HG02763 (cell line): ENCODE measurements around the gene NOP9.

Experiments used
- ATAC-seq: cut with Tn5 transposase; IDR thresholded peaks from one replicate; pipeline ENCODE4 v1.9.1; 2021; ENCODE audit warnings: mild to moderate bottlenecking, moderate library complexity; ENCODE audit not compliant: unreplicated experiment

Gene NOP9

GRCh38 chr14:24307575-24308341 is 8.1 kb downstream of the NOP9 start, which contains the start of gene CIDEB:
Gene CIDEB, minus strand, starts transcription at chr14:24307977. Its CDS starts 119 bp downstream, at chr14:24307858.
- no peak for ATAC-seq

DNA sequence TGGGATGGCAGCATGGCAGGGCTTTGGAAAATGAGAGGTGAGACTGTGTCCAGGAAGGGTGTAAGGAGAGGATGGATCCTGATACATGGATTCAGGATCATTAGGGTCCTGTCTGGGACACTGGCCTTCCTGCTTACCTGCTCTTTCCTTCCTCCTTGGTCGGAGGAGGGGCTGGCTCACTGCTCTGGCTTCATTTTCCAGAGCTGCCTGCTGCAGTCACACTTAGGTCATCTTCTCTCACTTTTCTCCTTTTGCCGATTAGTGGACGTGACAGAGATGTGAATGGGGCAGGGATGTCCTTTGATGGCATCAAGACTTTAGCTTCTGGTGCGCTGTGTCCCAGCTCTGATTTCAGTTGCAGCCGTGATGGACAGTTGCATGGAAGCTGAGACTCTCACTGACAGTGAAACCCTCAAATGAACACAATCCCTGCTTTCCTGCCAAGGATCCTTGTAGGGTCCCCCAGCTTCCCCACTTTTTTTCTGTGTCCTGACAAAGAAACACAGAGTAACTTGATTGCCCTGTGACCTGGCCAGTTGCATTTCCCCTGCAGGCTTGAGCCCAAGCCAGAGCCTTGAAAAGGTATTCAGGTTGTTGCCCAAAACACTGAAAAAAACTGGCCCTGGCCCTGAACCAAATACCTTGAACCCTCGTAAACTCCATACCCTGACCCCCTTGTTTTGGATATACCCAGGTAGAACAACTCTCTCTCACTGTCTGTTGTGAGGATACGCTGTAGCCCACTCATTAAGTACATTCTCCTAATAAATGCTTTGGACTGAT is 8.9 kb downstream of the NOP9 start:
- no peak for ATAC-seq

- ATAC-seq: no peak
Measured at GRCh38 chr14:24309538-24310264, 10.1 kb downstream of the NOP9 start, which contains the start of gene LTB4R2. Gene LTB4R2, plus strand, starts transcription at chr14:24310140. Its CDS starts 525 bp downstream, at chr14:24310665.

- ATAC-seq: no peak
Measured at GRCh38 chr14:24310265-24310645, 10.6 kb downstream of the NOP9 start.

- peak; percentile 56 for ATAC-seq
Measured at GRCh38 chr14:24310646-24311604, 11.3 kb downstream of the NOP9 start, which contains the start of gene LTB4R. Gene LTB4R, plus strand, starts transcription at chr14:24311502. Its CDS starts 4,150 bp downstream, at chr14:24315652.

- no peak for ATAC-seq
Measured at GRCh38 chr14:24311837-24312615, 12.4 kb downstream of the NOP9 start.

DNA sequence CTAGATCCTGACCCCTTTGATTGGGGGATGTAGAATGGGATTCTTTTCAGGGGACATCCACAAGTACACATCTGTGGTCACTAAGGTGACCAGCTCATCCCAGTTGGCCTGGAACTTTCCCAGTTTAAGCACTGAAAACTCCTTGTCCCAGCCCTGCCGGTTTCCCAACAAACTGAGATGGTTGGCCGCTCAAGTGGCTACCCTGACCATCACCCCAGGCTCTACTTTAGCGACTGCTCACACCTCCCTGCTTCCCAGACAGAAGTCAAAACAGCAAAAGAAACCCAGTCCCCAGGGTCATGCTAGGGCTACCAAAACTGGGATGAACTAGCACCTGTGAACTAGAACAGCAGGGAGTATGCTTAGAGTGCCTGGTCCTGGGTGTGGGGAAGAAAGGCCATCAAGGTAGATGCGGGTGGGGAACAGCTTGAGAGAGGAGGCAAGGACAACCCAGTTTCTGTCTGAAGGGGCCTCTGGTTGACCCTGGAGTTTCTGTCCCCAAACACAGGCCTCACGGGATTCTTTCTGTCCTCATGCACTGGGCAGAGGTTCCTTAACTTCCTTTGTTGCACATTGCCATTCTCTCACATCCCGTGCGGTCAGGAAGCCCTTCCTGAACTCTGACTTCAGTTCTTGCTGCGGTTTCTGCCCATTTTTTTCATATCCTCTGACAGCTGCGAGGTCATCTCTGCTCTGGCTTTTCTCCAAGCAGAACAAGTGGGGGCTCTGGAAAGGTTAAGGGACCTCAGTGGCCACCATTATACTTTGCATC is 13.3 kb downstream of the NOP9 start:
- no peak for ATAC-seq

GRCh38 chr14:24313913-24314312 is 14.3 kb downstream of the NOP9 start:
- ATAC-seq: no peak

DNA sequence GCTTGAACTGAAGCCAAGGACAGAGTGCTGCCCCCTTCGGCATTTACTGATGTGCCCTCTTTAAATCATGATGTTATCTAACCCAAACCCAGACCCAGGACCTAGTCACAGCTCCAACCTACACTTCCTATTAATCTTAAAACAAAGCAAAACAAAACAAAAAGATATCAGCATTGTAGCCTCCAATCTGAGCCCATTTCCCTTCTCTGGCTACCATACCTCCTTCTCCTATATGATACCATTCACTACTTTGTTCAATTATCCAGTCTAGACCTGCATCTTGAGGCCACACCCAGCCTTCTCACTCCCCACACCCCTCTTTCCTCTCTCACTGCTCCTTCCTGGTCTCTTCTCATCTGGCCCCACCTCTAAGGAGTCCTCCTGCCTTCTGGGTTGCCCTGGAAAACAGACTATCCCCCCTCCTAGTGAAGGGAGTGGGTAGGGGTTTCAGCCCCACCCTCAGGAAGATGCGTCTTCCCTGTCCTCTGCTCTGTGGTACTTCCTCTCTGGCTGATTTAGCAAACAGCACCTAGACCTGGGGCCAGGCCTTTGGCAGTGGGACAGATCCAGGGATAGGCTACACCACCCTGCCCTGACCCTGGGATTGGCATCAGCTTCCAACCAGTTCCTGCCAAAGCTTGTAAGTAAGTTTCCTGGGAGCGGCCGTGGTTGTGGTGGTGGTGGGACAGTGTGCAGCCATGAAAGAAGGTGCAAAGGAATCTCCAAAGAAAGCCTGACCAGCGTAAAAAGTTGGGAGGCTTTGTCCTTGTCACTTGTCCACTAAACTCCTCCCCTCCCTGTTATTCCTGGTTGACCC is 14.9 kb downstream of the NOP9 start:
- ATAC-seq: no peak

DNA sequence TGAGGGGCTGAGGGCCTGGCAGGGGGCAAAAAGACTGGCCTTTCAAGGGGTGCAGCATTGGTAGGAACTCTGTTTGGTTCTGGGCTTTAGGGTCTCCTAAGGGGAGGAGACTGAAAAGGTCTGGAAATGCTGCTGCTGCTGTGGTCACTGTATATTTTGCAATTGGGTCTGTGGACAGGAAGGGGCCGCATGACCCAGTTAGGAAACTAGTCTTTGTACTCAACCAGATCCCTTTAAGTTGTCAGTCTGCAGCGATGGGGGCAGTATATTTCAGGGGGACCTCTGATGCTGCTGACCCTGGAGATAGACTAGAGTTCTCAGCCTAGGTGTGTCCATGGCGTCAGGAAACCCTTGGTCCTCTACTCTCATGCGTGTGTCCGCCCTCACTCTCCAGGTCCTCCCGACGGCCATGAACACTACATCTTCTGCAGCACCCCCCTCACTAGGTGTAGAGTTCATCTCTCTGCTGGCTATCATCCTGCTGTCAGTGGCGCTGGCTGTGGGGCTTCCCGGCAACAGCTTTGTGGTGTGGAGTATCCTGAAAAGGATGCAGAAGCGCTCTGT is 15.7 kb downstream of the NOP9 start:
- no peak for ATAC-seq

DNA sequence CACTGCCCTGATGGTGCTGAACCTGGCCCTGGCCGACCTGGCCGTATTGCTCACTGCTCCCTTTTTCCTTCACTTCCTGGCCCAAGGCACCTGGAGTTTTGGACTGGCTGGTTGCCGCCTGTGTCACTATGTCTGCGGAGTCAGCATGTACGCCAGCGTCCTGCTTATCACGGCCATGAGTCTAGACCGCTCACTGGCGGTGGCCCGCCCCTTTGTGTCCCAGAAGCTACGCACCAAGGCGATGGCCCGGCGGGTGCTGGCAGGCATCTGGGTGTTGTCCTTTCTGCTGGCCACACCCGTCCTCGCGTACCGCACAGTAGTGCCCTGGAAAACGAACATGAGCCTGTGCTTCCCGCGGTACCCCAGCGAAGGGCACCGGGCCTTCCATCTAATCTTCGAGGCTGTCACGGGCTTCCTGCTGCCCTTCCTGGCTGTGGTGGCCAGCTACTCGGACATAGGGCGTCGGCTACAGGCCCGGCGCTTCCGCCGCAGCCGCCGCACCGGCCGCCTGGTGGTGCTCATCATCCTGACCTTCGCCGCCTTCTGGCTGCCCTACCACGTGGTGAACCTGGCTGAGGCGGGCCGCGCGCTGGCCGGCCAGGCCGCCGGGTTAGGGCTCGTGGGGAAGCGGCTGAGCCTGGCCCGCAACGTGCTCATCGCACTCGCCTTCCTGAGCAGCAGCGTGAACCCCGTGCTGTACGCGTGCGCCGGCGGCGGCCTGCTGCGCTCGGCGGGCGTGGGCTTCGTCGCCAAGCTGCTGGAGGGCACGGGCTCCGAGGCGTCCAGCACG is 16.4 kb downstream of the NOP9 start:
- ATAC-seq: no peak

GRCh38 chr14:24316597-24316950 is 16.9 kb downstream of the NOP9 start:
- ATAC-seq: no peak

DNA sequence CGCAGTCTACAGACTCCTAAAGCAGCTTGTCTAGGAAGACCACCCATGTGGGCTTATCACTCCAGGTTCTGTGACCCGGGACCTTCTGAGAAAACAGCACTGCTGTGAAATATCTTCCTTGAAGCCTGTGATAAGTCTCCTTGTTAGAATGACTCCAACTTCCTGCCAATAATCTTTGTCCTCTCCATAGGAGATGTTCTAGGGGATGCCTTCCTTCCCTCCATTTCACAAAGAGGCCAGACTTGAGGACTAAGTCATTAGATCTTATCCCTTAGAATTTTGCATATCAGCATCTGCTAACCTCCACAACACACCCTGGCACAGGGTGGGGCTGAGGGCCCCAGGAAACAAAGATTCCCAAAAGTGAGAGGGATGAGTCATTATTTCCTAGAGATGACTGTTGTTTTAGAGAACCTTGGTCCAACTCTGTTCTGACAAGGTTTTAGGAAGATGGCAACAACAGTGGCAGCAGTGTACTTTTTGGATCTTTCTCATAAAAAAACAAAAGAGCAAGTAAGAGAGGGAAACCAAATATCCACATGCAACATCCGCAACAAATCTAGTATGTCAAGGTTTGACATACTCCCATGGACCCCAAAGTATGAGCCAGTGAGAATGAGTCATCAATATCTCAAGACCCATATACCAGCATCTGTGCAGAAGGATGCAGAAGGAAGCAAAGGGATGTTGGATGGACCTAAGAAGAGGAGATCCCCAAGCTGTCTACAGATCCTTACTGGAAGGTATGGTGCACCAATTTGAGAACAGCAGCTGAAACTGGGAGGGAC is 17.7 kb downstream of the NOP9 start:
- no peak for ATAC-seq

DNA sequence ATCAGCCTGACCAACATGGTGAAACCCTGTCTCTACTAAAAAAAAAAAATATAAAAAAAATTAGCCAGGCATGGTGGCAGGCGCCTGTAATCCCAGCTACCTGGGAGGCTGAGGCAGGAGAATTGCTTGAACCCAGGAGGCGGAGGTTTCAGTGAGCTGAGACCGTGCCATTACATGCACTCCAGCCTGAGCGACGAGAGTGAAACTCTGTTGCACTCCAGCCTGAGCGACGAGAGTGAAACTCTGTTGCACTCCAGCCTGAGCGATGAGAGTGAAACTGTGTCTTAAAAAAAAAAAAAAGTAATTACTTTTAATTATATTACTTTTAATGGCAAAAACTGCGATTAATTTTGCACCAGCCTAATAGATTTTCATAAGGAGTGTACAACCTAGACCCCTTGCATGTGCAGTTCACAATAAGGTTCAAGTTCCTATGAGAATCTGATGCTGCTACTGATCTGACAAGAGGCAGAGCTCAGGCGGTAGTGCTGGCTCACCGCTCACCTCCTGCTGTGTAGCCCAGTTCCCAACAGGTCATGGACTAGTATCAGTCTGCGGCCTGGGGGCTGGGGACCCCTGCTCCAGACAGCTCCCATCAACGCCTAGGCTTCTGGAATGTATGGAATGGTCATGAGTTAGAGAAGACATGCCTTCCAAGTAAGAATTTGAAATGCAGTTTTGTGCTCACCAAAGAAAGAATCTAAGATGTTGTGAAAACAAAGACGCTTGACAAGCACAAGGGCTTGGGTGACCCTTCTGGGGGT is 21.7 kb downstream of the NOP9 start:
- no peak for ATAC-seq

- no peak for ATAC-seq
Measured at GRCh38 chr14:24322672-24323071, 23.0 kb downstream of the NOP9 start.
